CD4-positive, alpha-beta T cell treated with Interleukin-4 for 1 hour (primary cell): ENCODE data around the gene BMI1.
A peak's percentile ranks its signal among the peaks of the same experiment; 100 is the strongest.
"Not testable (repeated sequence)": the region's sequence is repeated elsewhere in the genome, so short reads cannot be mapped to it uniquely, and the experiment has no call there.

Experiments used
- DNase-seq, 2 donors: peaks; one replicate each; pipeline ENCODE4 v3.0.0-alpha.2; 2020 to 2022

The BMI1 gene

GRCh38 chr10:22340329-22341189 lies 19.7 kb downstream of the BMI1 start:
- peak; percentile 75 for DNase-seq

DNA sequence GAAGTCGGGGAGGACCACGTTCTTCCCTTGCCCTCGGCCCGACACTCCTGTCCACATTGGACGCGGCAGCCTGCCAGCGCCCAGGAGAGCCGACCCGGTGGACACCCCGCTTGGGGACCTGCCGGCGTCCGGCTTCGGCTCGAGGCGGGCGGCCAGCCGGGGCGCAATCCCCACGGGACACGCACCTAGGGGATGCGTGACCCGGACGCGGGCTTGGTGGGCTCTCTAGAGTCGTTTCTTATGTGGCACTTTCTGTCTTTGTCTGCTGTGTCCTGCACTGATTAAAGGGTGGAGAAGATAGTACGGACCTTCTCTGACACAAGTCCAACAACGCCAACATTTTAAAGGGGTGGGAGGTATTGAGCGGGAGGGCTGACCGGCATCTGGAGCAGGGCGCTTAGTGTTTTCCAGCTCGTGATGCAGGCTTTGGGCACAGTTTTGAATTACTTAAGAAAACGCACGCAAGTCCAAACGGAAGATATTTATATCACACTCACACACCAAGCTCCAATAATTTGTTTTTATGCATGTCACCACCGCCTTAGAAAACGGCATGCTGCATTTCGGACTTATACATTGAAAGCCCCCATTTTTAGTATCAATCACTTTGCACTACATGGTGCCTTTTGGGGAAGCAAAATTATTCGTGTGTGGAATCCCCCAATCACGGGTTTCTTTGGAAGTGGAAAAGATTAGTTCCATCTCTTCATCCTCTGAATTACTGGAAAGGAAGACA lies 20.5 kb downstream of the BMI1 start:
- no peak for DNase-seq

DNA sequence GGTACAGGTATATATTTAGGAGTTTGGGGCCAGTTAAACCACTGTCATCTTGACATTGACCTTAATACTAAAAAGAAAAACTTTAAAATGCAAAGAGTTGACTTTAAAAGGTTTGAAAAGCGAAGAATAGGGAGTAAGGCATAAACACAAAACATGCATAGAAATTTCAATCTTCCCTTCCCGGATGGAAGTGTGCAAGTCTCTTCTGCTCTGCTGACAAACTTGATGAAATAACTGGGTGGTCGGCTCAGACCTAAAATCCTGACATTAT lies 21.0 kb downstream of the BMI1 start:
- no peak for DNase-seq

- DNase-seq: peak in 1 of 2 donors; percentile 7
These were observed 21.5 kb downstream of the BMI1 start for GRCh38 chr10:22342421-22342820.

DNA sequence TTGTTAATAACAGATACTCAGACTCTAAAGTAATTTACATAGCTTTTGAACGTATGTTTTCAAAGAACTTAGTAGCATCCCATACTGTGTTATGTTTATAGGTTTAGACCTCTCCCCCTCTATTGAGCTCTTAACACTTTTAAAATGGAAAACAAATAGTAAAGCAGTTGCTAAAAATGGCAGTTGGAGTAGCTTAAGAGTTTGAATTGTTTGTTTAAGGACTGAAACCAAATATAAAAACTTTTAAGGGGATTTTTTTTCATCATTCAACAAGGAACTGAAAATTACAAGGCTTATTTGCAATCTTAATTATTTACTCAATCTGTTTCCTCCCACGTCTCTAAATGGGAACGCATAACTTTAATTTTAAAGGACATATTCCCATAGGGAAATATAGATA lies 22.8 kb downstream of the BMI1 start:
- DNase-seq: peak in 1 of 2 donors; percentile 5

GRCh38 chr10:22344249-22344648 lies 23.4 kb downstream of the BMI1 start:
- peak in 1 of 2 donors; percentile 6 for DNase-seq

- DNase-seq: no peak
These were observed 23.9 kb downstream of the BMI1 start for GRCh38 chr10:22344781-22345300.

- DNase-seq: peak; percentile 48 to 80
These were observed 24.6 kb downstream of the BMI1 start, which contains the start of gene SPAG6 for GRCh38 chr10:22345301-22346095. Gene SPAG6, plus strand, starts transcription at chr10:22345496. Its CDS starts 116 bp downstream, at chr10:22345612.

GRCh38 chr10:22346096-22346661 lies 25.3 kb downstream of the BMI1 start:
- no peak for DNase-seq

GRCh38 chr10:22349755-22350154 lies 28.9 kb downstream of the BMI1 start:
- DNase-seq: no peak

DNA sequence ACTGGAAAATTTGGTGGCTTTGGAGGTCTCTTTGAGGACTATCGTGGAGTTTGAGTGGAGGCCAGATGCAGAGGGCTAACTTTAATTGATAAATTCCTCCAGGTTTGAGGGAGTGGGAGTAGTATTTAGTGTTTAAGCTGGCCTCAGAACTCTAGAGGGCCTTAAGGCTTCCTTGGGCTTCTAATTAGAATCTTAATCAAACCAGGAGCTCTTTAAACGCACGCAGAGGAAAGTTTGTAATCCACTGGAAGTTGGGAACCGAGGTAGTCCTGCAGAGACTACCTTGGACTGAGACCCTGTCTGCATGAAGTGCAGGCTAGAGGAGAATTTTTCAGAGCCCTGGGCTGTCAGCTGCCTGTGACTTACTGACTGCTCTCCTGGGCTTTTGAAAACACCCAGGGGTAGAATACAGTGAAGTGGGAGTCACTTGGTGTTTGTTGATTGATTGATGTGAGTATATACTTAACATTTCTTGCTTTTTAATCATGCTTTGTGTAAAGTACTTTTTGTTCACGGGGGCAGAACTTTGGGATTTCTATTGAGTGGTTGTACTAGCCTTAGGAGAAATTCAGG lies 30.3 kb downstream of the BMI1 start:
- no peak for DNase-seq

GRCh38 chr10:22356324-22356873 lies 35.5 kb downstream of the BMI1 start:
- no peak for DNase-seq

- DNase-seq: not testable (repeated sequence)
These were observed 36.9 kb downstream of the BMI1 start for GRCh38 chr10:22357770-22358169.

DNA sequence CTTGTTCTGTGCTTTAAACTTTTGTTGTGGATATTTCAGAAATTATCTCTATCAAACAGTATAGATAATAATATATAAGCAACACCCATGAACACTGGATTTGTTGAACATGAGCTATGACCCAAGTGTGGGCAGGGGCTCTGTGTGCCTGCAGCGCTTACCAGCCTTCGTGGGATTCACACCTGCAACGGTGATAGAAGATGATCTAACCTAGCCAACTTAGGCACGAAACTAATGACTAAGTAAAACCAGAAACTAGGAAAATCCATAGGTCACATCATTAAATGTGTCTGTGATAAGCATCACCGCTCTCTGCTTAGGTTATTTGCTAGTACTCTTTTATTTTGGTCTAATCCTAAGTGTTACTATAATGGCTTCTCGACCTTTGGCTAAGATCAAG lies 42.4 kb downstream of the BMI1 start:
- DNase-seq: no peak

- DNase-seq: no peak
These were observed 43.7 kb downstream of the BMI1 start for GRCh38 chr10:22364407-22365140.

DNA sequence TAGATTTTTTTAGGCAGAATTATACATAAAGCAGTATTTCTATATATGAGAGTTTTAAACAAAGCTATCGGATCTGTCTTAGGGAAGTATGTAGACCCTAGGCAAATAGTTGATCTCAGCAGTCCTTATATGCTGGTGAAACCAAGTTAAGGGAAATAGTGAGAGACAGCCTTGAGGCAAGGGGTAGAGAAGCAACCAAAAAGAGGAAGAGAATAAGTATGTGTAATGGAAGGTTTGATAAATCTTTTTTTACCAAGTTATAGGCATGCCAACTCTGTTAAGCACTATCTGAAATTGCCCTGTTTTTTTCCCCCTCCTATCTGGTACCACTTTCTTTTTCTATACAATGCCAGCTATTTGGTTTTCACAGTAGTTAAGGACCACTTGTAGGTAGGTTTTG lies 44.3 kb downstream of the BMI1 start:
- DNase-seq: no peak

GRCh38 chr10:22365644-22366434 lies 44.9 kb downstream of the BMI1 start:
- DNase-seq: no peak

DNA sequence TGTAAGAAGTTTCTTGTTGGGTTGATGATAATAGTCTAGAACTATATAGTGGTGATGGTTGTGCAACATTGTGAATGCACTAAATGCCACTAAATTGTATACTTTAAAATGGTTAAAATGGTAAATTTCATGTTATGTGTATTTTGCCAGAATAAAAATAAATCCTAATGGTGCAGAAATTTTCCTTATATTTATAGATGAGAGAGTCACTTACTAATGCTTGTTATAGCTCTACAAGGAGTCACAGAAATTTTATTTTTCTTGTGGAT lies 45.5 kb downstream of the BMI1 start:
- DNase-seq: no peak

- DNase-seq: no peak
These were observed 45.9 kb downstream of the BMI1 start for GRCh38 chr10:22366771-22367170.

- no peak for DNase-seq
These were observed 46.6 kb downstream of the BMI1 start for GRCh38 chr10:22367471-22367870.

GRCh38 chr10:22368402-22368801 lies 47.5 kb downstream of the BMI1 start:
- no peak for DNase-seq
